Measurements from ENCODE around the gene KLHL42. TPM values are rescaled to one million over a fixed set of nuclear protein-coding genes. Genes with fewer than 3 reads are reported as not detected.
A peak's percentile ranks its signal among the peaks of the same experiment; 100 is the strongest.
"Not testable (repeated sequence)": the region's sequence is repeated elsewhere in the genome, so short reads cannot be mapped to it uniquely, and the experiment has no call there.

The KLHL42 gene
- total RNA-seq, 1 donor = 42.0 TPM

DNA sequence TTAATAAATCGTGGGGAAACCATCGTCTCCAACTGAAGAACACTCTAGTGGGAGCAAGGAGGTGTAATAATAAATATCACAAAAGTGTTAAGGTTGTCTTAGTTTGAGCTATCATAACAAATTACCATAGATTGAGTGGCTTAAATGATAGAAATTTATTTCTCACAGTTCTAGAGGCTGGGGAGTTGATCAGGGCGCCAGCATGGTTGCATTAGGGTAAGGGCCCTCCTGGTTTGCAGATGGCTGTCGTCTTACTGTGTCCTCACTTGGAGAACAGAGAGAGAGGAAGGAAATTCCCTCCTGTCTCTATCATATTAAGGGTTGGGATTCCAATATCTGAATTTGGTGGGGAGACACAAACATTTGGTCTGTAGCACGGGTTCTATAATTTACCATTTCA is 36.4 kb upstream of the KLHL42 start:
- Histone ChIP-seq H3K79me2 (ENCODE audit: insufficient read depth, low read length) (peaks cover 3% of the 10 kb centered on the region), H3K4me1 (ENCODE audit: insufficient read depth, low read length) (peaks cover 11% of the 10 kb centered on the region), H2AFZ (ENCODE audit: low read length) (no peak overlapping the region), H3K4me3 (ENCODE audit: insufficient read depth, low read length) (no peak overlapping the region), H3K4me2 (ENCODE audit: insufficient read depth, low read length) (no peak overlapping the region), H3K36me3 (ENCODE audit: insufficient read depth, low read length) (peaks cover 13% of the 10 kb centered on the region), H3K27ac (ENCODE audit: low read depth, low read length) (no peak overlapping the region), H3K27me3 (ENCODE audit: insufficient read depth, low read length) (no peaks in the 10 kb centered on the region), H3K9me3 (ENCODE audit: low read depth, low read length) (no peaks in the 10 kb centered on the region), H4K20me1 (ENCODE audit: insufficient read depth, low read length) (no peaks in the 10 kb centered on the region)
- TF ChIP-seq, protein P1, sequence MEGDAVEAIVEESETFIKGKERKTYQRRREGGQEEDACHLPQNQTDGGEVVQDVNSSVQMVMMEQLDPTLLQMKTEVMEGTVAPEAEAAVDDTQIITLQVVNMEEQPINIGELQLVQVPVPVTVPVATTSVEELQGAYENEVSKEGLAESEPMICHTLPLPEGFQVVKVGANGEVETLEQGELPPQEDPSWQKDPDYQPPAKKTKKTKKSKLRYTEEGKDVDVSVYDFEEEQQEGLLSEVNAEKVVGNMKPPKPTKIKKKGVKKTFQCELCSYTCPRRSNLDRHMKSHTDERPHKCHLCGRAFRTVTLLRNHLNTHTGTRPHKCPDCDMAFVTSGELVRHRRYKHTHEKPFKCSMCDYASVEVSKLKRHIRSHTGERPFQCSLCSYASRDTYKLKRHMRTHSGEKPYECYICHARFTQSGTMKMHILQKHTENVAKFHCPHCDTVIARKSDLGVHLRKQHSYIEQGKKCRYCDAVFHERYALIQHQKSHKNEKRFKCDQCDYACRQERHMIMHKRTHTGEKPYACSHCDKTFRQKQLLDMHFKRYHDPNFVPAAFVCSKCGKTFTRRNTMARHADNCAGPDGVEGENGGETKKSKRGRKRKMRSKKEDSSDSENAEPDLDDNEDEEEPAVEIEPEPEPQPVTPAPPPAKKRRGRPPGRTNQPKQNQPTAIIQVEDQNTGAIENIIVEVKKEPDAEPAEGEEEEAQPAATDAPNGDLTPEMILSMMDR (IDR thresholded peaks at IDR 0.05; ENCODE audit: extremely low read depth, low read depth, low read length) = no peak
- no peak for DNase-seq (ENCODE audit: insufficient read length, low spot score, missing footprints)

DNA sequence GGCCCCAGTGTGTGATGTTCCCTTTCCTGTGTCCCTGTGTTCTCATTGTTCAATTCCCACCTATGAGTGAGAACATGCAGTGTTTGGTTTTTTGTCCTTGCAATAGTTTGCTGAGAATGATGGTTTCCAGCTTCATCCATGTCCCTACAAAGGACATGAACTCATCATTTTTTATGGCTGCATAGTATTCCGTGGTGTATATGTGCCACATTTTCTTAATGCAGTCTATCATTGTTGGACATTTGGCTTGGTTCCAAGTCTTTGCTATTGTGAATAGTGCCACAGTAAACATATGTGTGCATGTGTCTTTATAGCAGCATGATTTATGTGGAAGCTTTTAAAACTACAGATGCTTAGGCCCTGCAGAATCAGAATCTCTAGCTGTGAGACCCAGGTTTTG is 34.3 kb upstream of the KLHL42 start:
- not testable (repeated sequence) for H2AFZ ChIP-seq (ENCODE audit: low read length); H3K27ac ChIP-seq (ENCODE audit: low read depth, low read length); DNase-seq (ENCODE audit: insufficient read length, low spot score, missing footprints); H3K9me3 ChIP-seq (ENCODE audit: low read depth, low read length); H3K79me2 ChIP-seq (ENCODE audit: insufficient read depth, low read length); H3K27me3 ChIP-seq (ENCODE audit: insufficient read depth, low read length); H3K36me3 ChIP-seq (ENCODE audit: insufficient read depth, low read length); H3K4me3 ChIP-seq (ENCODE audit: insufficient read depth, low read length); H3K4me2 ChIP-seq (ENCODE audit: insufficient read depth, low read length); H4K20me1 ChIP-seq (ENCODE audit: insufficient read depth, low read length)
- H3K4me1 ChIP-seq (ENCODE audit: insufficient read depth, low read length) = peaks cover 11% of the 10 kb centered on the region

DNA sequence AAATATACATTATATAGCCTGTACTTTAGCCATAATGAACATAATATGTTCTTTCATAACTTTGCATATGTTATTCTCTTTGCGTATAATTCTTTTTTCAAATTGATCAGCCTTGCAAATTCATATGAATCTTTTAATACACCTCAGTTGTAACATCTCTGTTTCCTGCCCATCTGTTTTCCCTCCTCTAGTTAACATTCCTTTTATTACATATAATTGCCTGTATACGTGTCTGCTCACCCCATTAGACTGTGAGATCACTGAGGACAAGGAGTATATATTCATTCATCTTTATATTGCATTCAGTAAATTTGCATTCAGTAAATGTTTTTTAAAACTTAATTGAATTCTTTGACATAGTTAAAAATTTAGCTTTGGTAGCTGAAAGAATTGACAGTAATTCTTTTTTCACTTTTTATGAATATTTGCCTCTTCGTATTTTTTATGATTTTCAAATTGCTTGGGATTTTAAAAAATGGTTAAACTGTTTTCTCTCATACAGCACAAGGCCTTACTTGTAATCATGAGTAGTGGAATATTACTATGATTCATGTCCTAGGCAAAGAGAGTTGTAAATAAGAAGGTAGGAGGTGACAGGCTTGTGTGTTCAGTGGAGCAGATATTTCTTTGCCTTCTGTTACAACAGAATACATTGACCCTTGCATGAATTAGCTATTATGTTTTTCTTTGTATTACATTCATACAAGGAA is 32.8 kb upstream of the KLHL42 start:
- H3K9me3 ChIP-seq (ENCODE audit: low read depth, low read length) = no peaks in the 10 kb centered on the region
- TF ChIP-seq, protein P1 (IDR thresholded peaks at IDR 0.05; ENCODE audit: extremely low read depth, low read depth, low read length) = no peak
- H3K36me3 ChIP-seq (ENCODE audit: insufficient read depth, low read length) = peaks cover 5% of the 10 kb centered on the region
- no peaks in the 10 kb centered on the region for H4K20me1 ChIP-seq (ENCODE audit: insufficient read depth, low read length)
- H3K4me3 ChIP-seq (ENCODE audit: insufficient read depth, low read length) = no peak overlapping the region
- H3K27me3 ChIP-seq (ENCODE audit: insufficient read depth, low read length) = no peaks in the 10 kb centered on the region
- H3K4me2 ChIP-seq (ENCODE audit: insufficient read depth, low read length) = peak overlapping the region; percentile 10
- peaks cover 10% of the 10 kb centered on the region for H3K79me2 ChIP-seq (ENCODE audit: insufficient read depth, low read length)
- H3K4me1 ChIP-seq (ENCODE audit: insufficient read depth, low read length) = peaks cover 11% of the 10 kb centered on the region
- no peak overlapping the region for H2AFZ ChIP-seq (ENCODE audit: low read length)
- DNase-seq (ENCODE audit: insufficient read length, low spot score, missing footprints) = no peak
- peak overlapping the region; percentile 54 for H3K27ac ChIP-seq (ENCODE audit: low read depth, low read length)

DNA sequence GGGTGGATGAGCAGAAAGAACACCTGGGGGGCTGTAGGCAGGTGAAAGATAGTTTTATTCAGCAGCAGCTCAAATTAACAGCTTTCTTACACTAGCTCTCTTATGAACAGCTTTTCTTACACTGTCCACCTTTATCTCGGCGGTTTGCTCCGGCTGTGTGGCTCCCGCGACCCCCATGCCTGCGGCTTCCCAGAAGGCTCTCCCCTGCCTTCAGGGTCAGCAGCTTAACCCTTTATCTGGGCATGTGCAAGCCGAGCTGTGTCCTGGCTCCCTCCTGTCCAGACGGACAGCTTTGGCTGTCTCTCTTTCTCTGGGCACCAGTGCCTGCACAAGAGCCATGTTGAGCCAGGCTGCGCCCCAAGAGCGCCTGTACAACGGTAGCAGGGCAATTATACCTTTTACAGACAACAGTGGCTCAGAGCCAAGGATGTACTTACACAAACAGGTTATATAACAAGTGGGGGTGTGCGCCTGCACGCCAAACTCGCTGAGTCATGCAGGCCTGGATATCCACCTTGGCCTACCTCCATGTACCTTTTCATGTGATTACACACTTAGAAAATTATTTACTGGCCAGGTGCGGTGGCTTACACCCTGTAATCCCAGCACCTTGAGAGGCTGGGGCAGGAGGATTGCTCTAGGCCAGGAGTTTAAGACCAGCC is 28.5 kb upstream of the KLHL42 start:
- no peak for DNase-seq (ENCODE audit: insufficient read length, low spot score, missing footprints)
- peaks cover 11% of the 10 kb centered on the region for H3K4me1 ChIP-seq (ENCODE audit: insufficient read depth, low read length)
- H3K27me3 ChIP-seq (ENCODE audit: insufficient read depth, low read length) = no peaks in the 10 kb centered on the region
- H3K27ac ChIP-seq (ENCODE audit: low read depth, low read length) = no peak overlapping the region
- H2AFZ ChIP-seq (ENCODE audit: low read length) = no peak overlapping the region
- H4K20me1 ChIP-seq (ENCODE audit: insufficient read depth, low read length) = no peaks in the 10 kb centered on the region
- H3K79me2 ChIP-seq (ENCODE audit: insufficient read depth, low read length) = peaks cover 8% of the 10 kb centered on the region
- H3K4me3 ChIP-seq (ENCODE audit: insufficient read depth, low read length) = no peak overlapping the region
- H3K4me2 ChIP-seq (ENCODE audit: insufficient read depth, low read length) = no peak overlapping the region
- H3K9me3 ChIP-seq (ENCODE audit: low read depth, low read length) = no peaks in the 10 kb centered on the region
- TF ChIP-seq, protein P1 (IDR thresholded peaks at IDR 0.05; ENCODE audit: extremely low read depth, low read depth, low read length) = no peak
- H3K36me3 ChIP-seq (ENCODE audit: insufficient read depth, low read length) = peaks cover 11% of the 10 kb centered on the region

All from osteoblast (primary cell).